ENCODE data around the gene PINLYP. TPM values are rescaled to one million over a fixed set of nuclear protein-coding genes. Genes with fewer than 3 reads are reported as not detected.
"Not testable (repeated sequence)": the region's sequence is repeated elsewhere in the genome, so short reads cannot be mapped to it uniquely, and the experiment has no call there.

Gene PINLYP
- 2.0 TPM for polyA plus RNA-seq (2013, experiment 1 of 2; ENCODE audit: insufficient read length)
- polyA plus RNA-seq (2013, experiment 2 of 2; ENCODE audit: insufficient read length): 1.8 TPM

DNA sequence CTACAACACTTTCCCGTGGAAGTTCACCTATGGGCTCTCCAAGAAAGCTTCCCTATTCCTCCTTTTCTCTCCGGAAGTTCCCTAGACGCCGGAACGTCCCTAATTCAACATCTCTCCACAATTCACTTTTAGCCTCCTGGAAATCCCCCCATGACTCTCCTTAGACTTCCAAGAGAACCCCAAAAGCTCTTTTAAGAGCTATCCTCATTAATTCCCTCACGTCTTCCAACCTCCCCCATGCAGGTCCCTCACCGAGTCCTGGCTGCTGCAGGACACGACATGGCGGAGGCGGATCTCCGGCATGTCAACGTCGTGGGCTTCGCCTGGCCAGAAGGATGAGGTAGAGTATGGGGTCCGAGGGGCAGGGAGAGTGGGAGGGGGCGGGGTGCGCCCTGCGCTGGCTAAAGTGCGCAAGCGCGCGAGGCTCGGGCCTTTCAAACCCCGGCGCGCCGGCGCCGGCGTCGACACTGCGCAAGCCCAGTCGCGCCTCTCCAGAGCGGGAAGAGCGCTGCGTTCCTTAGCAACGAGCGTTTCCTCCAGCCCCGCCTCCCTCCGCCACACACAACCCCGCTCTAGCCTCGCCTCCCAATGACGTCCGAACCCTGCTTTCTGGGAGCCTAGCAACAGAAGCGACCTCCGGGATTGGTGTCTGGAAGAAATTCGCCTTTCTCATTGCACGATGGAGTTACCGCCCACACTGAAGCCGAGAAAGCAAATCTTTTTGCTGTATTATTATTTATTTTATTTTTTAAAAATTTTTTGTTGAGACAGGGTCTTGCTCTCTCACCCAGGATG is at the start of gene PINLYP, which contains the start of gene XRCC1:
PINLYP (plus strand) TSS at position 646 of the 795 bp plus-strand sequence. CDS start 1,391 bp downstream, outside the sequence.
XRCC1 (minus strand) TSS at position 372 of the 795 bp plus-strand sequence; CDS start at position 303, 69 bp downstream.
- peak; percentile 99 for DNase-seq

DNA sequence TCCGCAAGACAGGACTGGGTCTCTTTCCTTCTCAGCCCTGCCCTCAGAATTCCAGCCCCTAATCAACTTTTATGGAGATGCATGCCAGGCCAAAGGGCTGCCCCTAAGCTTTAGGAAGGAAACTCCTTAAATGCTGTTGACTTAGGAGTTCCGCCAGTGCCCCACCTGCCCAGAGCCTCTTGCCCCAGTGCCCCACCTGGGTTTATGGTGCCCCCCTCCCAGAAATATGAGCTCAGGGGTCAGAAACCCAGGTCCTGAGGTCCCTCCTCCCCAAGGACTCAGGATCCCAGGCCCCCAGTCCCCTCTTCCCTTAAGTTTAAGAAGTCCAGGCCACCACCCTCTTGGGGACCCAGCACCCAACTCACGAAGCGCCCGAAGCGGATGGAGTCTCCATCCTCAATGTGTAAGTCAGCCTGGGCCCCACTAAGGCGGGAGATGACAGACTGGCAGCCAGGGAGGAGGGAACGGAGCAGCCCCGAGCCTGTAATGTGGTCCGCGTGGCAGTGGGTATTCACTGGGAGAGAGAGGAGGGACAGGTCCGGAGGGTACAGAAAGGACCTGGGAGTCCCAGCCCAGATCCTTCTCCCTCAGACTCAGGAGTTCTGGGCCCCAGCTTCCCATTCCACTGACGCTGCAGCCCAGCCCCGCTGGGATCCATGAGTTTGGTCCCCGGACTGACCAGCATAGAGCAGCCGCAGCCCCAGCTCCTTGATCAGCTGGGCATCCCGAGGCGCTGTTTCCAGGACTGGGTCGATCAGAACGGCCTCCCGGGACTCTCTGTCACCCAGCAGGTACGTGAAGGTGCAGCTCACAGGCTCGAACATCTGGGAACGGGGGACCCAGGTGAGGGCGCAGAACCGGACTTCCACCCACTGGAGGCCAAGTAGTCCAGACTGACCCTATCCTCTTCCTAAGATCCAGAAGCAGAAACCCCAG is 49.5 kb upstream of the PINLYP start:
- no peak for DNase-seq

DNA sequence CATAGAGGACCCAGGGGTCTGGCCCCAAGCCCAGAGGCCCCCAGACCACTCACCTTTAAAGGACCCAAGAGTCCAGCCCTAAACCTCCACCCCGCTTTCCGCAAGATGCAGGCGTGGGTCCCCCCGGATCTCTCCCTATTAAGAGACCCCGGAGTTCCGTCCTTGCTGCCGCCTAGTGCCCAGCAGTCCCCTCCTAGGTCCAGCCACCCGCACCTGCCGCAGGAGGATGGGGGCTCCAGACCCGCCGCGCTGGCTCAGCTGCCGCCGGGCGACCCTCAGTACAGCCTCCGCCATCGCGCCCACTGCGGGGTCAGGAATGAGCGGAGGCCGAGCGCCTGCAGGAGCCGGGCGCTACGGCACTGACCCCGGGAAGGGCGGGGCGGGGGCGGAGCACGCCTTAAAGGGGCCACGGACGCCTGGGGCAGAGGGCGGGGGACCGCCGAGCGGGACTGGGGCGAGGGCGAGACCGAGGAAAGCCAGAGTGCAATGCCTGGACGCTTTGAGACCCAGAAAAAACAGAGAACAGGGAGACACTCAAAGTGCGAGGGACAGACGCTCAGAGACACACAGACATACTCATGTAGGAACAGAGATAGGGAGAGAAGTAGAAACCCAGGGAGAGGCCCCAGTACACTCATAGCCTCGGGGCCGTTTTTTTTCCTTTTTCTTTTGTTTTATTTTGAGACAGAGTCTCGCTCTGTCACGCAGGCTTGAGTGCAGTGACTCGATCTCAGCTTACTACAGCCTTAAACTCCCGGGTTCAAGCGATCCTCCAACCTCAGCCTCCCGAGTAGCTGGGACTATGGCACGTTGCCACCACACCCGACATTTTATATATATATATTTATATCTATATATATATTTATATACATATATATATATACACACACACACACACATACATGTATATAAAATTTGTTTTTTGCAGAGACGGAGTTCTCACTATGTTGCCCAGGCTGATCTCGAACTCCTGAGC is 48.4 kb upstream of the PINLYP start, which contains the start of gene ETHE1:
ETHE1 (minus strand) TSS at position 318 of the 976 bp plus-strand sequence; CDS start at position 294, 24 bp downstream.
- DNase-seq: peak; percentile 57

GRCh38 chr19:43527860-43528622 is 47.6 kb upstream of the PINLYP start:
- DNase-seq: no peak

DNA sequence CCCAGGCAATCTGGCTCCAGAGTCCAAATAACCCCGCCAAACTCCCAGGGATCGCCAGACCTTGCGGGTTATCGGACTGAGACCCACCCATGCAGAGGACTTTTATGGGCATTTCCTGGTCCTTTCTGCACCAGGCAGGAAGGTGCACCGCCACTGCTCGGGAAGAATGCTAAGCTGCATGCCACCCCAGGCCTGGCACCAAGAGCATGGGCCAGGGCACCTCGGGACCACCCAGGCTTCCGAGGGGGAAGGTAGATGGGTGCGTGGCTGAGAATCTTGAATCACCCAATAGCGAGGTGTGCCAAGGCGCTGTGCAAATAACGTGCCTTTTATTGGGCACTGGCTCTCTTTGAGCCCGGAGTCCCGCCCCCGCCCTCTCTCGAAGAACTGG is 43.0 kb upstream of the PINLYP start:
- no peak for DNase-seq

GRCh38 chr19:43532962-43533545 is 42.5 kb upstream of the PINLYP start, which contains the start of gene ZNF575:
Gene ZNF575 (plus strand): TSS chr19:43533188. CDS start chr19:43534423, 1,235 bp downstream.
- peak; percentile 98 for DNase-seq

DNA sequence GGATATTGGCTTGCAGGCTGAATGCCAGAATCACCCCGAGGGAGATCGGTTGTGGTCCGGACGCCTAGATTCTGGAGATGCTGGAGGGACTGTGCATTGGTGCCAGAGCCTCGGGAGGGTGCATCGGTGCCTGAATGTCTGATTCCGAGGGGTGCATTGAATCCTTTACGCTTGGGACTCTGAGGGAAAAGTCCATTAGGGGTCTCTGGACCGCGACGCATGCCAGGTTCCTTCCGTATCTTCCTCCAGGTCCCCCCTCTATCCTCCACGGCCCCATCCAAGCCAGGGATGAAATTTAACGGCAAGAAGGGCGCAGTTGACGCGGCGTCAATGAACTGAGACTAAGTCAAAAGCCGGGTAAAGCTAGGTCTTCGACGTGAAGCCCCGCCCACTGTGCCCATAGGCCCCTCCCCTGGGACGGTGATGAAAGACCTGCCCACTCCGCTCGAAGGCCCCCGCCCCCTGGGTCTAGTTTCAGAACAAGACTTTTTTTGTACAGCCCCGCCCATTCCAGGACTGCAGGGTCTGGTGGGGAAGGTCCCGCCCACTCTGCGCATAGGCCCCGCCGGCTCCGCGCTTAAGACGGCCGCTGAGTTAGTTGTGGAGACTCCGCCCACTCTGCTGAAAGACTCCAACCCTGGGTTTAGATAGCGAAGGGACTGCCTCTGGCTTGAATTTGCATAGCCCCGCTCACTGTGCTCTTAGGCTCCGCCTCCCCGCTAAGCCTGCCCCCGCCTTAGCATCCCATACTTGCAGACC is 41.9 kb upstream of the PINLYP start:
- peak; percentile 100 for DNase-seq

DNA sequence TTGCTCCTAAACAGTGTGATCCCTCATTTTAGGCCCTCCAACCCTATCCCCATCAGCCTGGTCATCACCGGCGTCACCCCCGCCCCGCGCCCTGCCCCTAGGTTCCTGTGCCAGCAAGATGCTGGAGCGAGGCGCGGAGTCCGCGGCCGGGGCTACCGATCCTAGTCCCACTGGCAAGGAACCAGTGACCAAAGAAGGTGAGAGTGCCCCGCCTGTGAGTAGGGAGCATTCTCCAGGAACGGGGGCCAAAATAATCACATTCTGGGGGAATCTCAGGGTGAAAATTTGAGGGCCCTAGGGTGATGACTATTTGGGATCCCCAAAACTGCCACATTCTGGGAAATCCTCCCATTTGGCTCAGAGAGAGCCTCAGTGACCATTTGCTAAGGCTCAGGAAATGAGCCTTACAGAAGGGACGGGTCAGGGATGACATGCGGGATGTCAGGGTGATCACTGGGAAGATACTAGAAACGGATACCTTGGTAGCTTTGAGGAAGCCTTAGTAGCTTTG is 41.2 kb upstream of the PINLYP start:
- DNase-seq: no peak

- peak; percentile 46 for DNase-seq
Observed at GRCh38 chr19:43534816-43535761, 40.5 kb upstream of the PINLYP start.

GRCh38 chr19:43538922-43539321 is 36.7 kb upstream of the PINLYP start:
- no peak for DNase-seq

- DNase-seq: no peak
Observed at GRCh38 chr19:43540381-43540780, 35.2 kb upstream of the PINLYP start.

DNA sequence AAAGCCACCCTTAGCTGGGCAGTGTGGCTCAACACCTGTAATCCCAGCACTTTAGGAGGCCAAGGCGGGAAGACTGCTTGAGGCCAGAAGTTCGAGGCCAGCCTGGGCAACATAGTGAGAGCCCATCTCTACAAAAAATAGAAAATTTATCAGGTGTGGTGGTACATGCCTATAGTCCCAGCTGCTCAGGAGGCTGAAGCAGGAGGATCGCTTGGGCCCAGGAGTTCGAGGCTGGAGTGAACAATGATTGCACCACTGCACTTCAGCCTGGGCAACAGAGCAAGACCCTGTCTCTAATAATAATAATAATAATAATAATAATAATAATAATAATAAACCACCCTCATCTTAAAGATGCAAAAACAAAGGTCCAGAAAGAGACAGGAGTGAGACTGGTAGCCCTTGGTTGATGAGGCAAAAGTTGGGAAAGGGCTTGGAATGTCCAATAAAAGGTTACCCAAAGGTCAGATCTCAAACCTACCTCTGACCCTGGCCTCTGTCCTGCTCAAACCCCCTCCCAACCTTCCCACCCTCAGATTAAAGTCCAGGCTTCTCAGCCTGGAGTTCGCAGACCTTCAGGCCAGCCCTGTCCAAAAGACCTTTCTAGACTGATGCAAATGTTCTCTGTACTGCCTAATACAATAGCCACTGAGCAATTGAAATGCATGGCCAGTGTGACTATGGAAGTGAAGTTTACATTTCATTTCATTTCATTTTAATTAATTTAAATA is 33.5 kb upstream of the PINLYP start:
- no peak for DNase-seq

DNA sequence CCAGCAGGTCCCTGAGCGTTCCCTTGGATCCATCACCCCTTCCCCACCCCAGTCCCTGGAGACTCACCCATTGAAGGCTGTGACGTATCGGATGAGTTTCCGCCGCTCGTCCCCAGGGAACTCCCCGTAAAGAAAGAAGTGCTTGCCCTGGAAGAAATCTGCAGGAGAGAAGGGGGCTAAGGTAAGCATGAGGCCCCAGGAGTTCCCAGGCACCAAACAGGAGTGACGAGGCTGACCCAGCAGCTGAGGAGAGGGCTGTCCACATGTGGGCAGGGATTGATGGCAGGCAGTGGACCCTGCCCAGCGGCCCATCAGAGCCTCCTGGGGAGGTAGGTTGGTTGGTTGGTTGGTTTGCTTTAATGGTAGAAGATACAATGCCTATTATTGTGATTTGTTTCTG is 31.5 kb upstream of the PINLYP start:
- no peak for DNase-seq

- no peak for DNase-seq
Observed at GRCh38 chr19:43545276-43545675, 30.3 kb upstream of the PINLYP start.

- no peak for DNase-seq
Observed at GRCh38 chr19:43545981-43546380, 29.6 kb upstream of the PINLYP start.

DNA sequence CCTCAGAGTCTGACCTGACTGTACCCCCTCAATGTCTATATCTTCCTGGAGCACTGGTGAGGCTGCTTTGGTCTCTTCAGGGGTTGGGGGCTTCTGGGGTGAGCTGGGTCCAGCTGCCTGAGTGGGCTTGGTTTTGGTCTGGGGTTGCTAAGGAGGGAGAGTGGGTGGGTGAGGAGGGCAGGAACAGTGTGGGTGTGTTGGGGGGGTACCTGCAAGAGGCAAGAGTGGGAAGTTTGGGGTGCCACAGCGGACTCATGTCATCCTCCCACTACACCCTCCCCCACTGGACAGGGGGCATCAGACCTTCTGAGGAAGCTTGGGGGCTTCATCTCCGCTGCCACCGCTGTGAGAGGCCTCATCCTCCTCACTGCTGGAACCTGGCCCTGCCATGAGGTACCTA is 29.0 kb upstream of the PINLYP start:
- DNase-seq: no peak

DNA sequence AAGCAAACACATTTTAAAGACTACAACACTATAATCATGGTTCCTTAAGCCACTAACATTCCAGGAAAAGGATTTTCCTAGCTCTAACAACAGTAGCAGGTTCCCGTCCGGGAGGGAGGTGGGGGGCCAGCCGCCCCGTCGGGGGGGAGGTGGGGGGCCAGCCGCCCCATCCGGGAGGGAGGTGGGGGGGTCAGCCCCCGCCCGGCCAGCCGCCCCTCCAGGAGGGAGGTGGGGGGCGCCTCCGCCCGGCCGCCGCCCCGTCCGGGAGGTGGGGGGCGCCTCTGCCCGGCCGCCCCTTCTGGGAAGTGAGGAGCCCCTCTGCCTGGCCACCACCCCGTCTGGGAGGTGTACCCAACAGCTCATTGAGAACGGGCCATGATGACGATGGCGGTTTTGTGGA is 27.7 kb upstream of the PINLYP start:
- not testable (repeated sequence) for DNase-seq
